HL-60 (cell line): ENCODE results near the gene COL4A6.

Experiments
- POLR2AphosphoS5 ChIP-seq: IDR thresholded peaks from 2 replicates; pipeline ENCODE4 v1.6.1; 2012; ENCODE audit warnings: low read depth
- SPI1 ChIP-seq: IDR thresholded peaks from 2 replicates; pipeline ENCODE4 v1.6.1; 2012; ENCODE audit warnings: low read depth, mild to moderate bottlenecking, borderline replicate concordance
- TF ChIP-seq, protein P1 (sequence below): IDR thresholded peaks from one replicate; pipeline ENCODE4 v1.5.1; 2011; ENCODE audit warnings: low read length, control low read depth, inconsistent platforms; ENCODE audit not compliant: insufficient read depth
- TF ChIP-seq, protein P2 (sequence below): IDR thresholded peaks from 2 replicates; pipeline ENCODE4 v1.6.1; 2012; ENCODE audit warnings: low read depth; ENCODE audit not compliant: insufficient replicate concordance

DNA sequence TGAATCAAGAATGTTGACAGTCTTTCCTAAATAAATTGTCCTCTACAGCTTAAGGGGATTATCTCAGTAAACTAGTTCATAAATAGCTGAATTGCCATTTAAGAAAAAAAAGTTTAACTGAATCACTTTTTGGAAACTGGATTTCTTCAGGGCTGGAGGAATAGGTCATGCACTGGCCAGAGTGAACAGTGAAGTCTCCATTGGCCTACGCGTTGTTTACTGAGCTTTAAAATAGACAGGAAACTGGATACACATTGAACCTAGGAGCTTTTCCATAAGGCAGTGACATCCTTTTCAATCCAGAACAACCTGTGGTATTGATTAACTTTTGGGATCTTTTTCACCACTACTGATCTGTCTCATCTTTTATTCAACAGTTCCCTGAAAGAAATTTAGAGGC is 58.0 kb downstream of the COL4A6 start:
- TF ChIP-seq, protein P1, sequence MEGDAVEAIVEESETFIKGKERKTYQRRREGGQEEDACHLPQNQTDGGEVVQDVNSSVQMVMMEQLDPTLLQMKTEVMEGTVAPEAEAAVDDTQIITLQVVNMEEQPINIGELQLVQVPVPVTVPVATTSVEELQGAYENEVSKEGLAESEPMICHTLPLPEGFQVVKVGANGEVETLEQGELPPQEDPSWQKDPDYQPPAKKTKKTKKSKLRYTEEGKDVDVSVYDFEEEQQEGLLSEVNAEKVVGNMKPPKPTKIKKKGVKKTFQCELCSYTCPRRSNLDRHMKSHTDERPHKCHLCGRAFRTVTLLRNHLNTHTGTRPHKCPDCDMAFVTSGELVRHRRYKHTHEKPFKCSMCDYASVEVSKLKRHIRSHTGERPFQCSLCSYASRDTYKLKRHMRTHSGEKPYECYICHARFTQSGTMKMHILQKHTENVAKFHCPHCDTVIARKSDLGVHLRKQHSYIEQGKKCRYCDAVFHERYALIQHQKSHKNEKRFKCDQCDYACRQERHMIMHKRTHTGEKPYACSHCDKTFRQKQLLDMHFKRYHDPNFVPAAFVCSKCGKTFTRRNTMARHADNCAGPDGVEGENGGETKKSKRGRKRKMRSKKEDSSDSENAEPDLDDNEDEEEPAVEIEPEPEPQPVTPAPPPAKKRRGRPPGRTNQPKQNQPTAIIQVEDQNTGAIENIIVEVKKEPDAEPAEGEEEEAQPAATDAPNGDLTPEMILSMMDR: no peak
- TF ChIP-seq SPI1: no peak
- TF ChIP-seq, protein P2, sequence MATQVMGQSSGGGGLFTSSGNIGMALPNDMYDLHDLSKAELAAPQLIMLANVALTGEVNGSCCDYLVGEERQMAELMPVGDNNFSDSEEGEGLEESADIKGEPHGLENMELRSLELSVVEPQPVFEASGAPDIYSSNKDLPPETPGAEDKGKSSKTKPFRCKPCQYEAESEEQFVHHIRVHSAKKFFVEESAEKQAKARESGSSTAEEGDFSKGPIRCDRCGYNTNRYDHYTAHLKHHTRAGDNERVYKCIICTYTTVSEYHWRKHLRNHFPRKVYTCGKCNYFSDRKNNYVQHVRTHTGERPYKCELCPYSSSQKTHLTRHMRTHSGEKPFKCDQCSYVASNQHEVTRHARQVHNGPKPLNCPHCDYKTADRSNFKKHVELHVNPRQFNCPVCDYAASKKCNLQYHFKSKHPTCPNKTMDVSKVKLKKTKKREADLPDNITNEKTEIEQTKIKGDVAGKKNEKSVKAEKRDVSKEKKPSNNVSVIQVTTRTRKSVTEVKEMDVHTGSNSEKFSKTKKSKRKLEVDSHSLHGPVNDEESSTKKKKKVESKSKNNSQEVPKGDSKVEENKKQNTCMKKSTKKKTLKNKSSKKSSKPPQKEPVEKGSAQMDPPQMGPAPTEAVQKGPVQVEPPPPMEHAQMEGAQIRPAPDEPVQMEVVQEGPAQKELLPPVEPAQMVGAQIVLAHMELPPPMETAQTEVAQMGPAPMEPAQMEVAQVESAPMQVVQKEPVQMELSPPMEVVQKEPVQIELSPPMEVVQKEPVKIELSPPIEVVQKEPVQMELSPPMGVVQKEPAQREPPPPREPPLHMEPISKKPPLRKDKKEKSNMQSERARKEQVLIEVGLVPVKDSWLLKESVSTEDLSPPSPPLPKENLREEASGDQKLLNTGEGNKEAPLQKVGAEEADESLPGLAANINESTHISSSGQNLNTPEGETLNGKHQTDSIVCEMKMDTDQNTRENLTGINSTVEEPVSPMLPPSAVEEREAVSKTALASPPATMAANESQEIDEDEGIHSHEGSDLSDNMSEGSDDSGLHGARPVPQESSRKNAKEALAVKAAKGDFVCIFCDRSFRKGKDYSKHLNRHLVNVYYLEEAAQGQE: no peak
- TF ChIP-seq POLR2AphosphoS5: no peak
